ENCODE data around the gene UNKL. TPM values are rescaled to one million over a fixed set of nuclear protein-coding genes. Genes with fewer than 3 reads are reported as not detected.
"Not testable (repeated sequence)": the region's sequence is repeated elsewhere in the genome, so short reads cannot be mapped to it uniquely, and the experiment has no call there.

Gene UNKL
- total RNA-seq, 1 experiment from 2014 or later, result 112 TPM

GRCh38 chr16:1330260-1330914 is 84.1 kb downstream of the UNKL start:
- DNase-seq, result no peak

GRCh38 chr16:1328961-1329360 is 85.5 kb downstream of the UNKL start:
- H3K36me3 ChIP-seq (ENCODE audit: low read depth); BruUV-seq (replicated peaks); H3K4me2 ChIP-seq; H2AFZ ChIP-seq; H3K4me3 ChIP-seq; H3K9me3 ChIP-seq (ENCODE audit: insufficient read depth, low read depth); DNase-seq; H3K27ac ChIP-seq; H4K20me1 ChIP-seq (ENCODE audit: insufficient read depth); intact Hi-C loops (cut with micrococcal nuclease; ENCODE audit: unreplicated experiment); H3K79me2 ChIP-seq (ENCODE audit: low read depth); H3K27me3 ChIP-seq (ENCODE audit: insufficient read depth, low read depth); H3K9me2 ChIP-seq (ENCODE audit: insufficient read depth); CTCF ChIA-PET; POLR2A ChIA-PET (ENCODE audit: unreplicated experiment): not testable (repeated sequence)
- peaks cover 15% of the 10 kb centered on the region for H3K4me1 ChIP-seq (replicated peaks; ENCODE audit: insufficient read depth)
- H3F3A ChIP-seq (ENCODE audit: insufficient read depth, low read depth), result peaks cover 13% of the 10 kb centered on the region; the same call in 1 of the 2 replicates

More at GRCh38 chr16:1330260-1330914, 84.1 kb downstream of the UNKL start:
- H3F3A ChIP-seq (ENCODE audit: insufficient read depth, low read depth), result peaks cover 12% of the 10 kb centered on the region; the same call in 1 of the 2 replicates
- ChIA-PET CTCF (interaction anchor here (0.6 kb wide), 2 partner anchors 28 to 89 kb away, joined by 3 to 10 read pairs; no protein-coding TSS in a partner anchor), POLR2A (ENCODE audit: unreplicated experiment) (no interaction called here)
- H3K79me2 ChIP-seq (ENCODE audit: low read depth), result no peaks in the 10 kb centered on the region
- H3K9me3 ChIP-seq (ENCODE audit: insufficient read depth, low read depth), result no peaks in the 10 kb centered on the region
- no peak for TF ChIP-seq EZH2 (IDR thresholded peaks at IDR 0.05; ENCODE audit: low read depth)
- peak; percentile 66 for TF ChIP-seq CTCF (conservative IDR thresholded peaks at IDR 0.05)
- no peaks in the 10 kb centered on the region for H3K9me2 ChIP-seq (ENCODE audit: insufficient read depth)
- BruUV-seq (replicated peaks), result no TSS peak
- peaks cover 15% of the 10 kb centered on the region for H3K4me1 ChIP-seq (replicated peaks; ENCODE audit: insufficient read depth)
- H4K20me1 ChIP-seq (ENCODE audit: insufficient read depth), result no peaks in the 10 kb centered on the region
- no peaks in the 10 kb centered on the region for H3K27me3 ChIP-seq (ENCODE audit: insufficient read depth, low read depth)
- intact Hi-C loops (cut with micrococcal nuclease; ENCODE audit: unreplicated experiment), result loop anchor here (5.0 kb wide), 1 partner anchor 282 kb away; the partner anchor contains the start of genes CRAMP1 and IFT140
- no peak overlapping the region for H2AFZ ChIP-seq
- H3K4me2 ChIP-seq, result no peak overlapping the region
- H3K36me3 ChIP-seq (ENCODE audit: low read depth), result no peaks in the 10 kb centered on the region
- H3K4me3 ChIP-seq, result no peak overlapping the region
- H3K27ac ChIP-seq, result no peak overlapping the region

- intact Hi-C loops (cut with micrococcal nuclease; ENCODE audit: unreplicated experiment); H2AFZ ChIP-seq; CTCF ChIA-PET: not testable (repeated sequence)
Observed at GRCh38 chr16:1328136-1328535, 86.4 kb downstream of the UNKL start.

GRCh38 chr16:1327619-1327947 is 86.9 kb downstream of the UNKL start:
- H4K20me1 ChIP-seq (ENCODE audit: insufficient read depth), result peaks cover 6% of the 10 kb centered on the region
- H3K4me3 ChIP-seq, result no peak overlapping the region
- H3K9me2 ChIP-seq (ENCODE audit: insufficient read depth), result no peaks in the 10 kb centered on the region
- no TSS peak for BruUV-seq (replicated peaks)
- H2AFZ ChIP-seq, result no peak overlapping the region
- H3K36me3 ChIP-seq (ENCODE audit: low read depth), result no peaks in the 10 kb centered on the region
- H3K27ac ChIP-seq, result no peak overlapping the region
- POLR2A ChIA-PET (ENCODE audit: unreplicated experiment), result no interaction called here
- DNase-seq, result no peak
- H3K79me2 ChIP-seq (ENCODE audit: low read depth), result no peaks in the 10 kb centered on the region
- intact Hi-C loops (cut with micrococcal nuclease; ENCODE audit: unreplicated experiment), result no loop called here
- no peak for TF ChIP-seq EZH2 (IDR thresholded peaks at IDR 0.05; ENCODE audit: low read depth)
- no peak for TF ChIP-seq CTCF (conservative IDR thresholded peaks at IDR 0.05)
- CTCF ChIA-PET, result no interaction called here
- peaks cover 14% of the 10 kb centered on the region for H3K4me1 ChIP-seq (replicated peaks; ENCODE audit: insufficient read depth)
- H3K4me2 ChIP-seq, result no peak overlapping the region
- H3F3A ChIP-seq (ENCODE audit: insufficient read depth, low read depth), result peaks cover 13% of the 10 kb centered on the region; the same call in 1 of the 2 replicates
- no peaks in the 10 kb centered on the region for H3K27me3 ChIP-seq (ENCODE audit: insufficient read depth, low read depth)
- H3K9me3 ChIP-seq (ENCODE audit: insufficient read depth, low read depth), result no peaks in the 10 kb centered on the region

More at GRCh38 chr16:1328136-1328535, 86.4 kb downstream of the UNKL start:
- H4K20me1 ChIP-seq (ENCODE audit: insufficient read depth); H3K4me3 ChIP-seq; H3K27me3 ChIP-seq (ENCODE audit: insufficient read depth, low read depth); BruUV-seq (replicated peaks); H3K79me2 ChIP-seq (ENCODE audit: low read depth); H3K9me2 ChIP-seq (ENCODE audit: insufficient read depth); H3K4me2 ChIP-seq; DNase-seq; H3K27ac ChIP-seq; H3K36me3 ChIP-seq (ENCODE audit: low read depth); POLR2A ChIA-PET (ENCODE audit: unreplicated experiment); H3K9me3 ChIP-seq (ENCODE audit: insufficient read depth, low read depth): not testable (repeated sequence)
- H3F3A ChIP-seq (ENCODE audit: insufficient read depth, low read depth), result peaks cover 13% of the 10 kb centered on the region; the same call in 1 of the 2 replicates
- peaks cover 15% of the 10 kb centered on the region for H3K4me1 ChIP-seq (replicated peaks; ENCODE audit: insufficient read depth)

Data from PC-9 (cell line).